HG03460 (cell line): ENCODE data around the gene GPANK1.

Experiments
- ATAC-seq: cut with Tn5 transposase; IDR thresholded peaks from one replicate; pipeline ENCODE4 v1.9.1; 2021; ENCODE audit not compliant: unreplicated experiment

GPANK1 gene

DNA sequence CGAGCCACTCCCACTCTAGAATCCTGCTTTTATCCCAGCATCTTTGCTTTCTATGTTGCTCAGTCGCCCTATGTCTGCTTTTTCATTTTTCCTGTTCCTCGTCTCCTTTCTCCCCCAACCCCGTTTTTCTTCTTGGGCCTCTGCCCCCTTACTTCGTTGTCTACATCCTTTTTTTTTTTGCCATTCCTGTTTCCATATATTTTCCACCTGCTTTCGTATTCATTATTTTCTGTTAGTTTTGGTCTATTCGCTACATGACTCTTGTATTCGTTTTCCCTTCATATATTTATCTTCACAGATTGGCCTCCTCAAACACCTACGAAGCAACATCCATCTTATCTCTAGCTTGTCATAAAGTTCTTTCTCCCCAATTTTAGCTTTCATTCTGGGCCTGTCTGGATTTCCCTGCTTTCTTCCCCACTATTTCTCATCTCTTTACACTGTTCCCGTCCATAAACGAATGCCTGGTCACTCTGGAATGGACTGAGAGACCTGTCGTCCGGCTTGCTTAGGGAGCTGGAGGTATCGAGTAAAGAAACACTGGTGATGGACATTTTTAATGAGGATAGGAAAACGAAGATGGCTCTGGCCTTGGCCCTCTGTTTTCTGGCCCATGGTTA, 43.4 kb downstream of the GPANK1 start:
- ATAC-seq: no peak

- ATAC-seq: peak; percentile 42
Observed at GRCh38 chr6:31620586-31621319, 44.0 kb downstream of the GPANK1 start, which contains the start of gene PRRC2A. PRRC2A (plus strand) TSS chr6:31620715; CDS start chr6:31622790, 2,075 bp downstream.

GRCh38 chr6:31619805-31620585, 44.8 kb downstream of the GPANK1 start:
- peak; percentile 73 for ATAC-seq

GRCh38 chr6:31617010-31617409, 47.8 kb downstream of the GPANK1 start:
- no peak for ATAC-seq

GRCh38 chr6:31615748-31616147, 49.0 kb downstream of the GPANK1 start:
- no peak for ATAC-seq

GRCh38 chr6:31614684-31615578, 49.9 kb downstream of the GPANK1 start, which contains the start of gene AIF1:
AIF1 (plus strand) TSS chr6:31615234; CDS start chr6:31615330, 96 bp downstream.
- no peak for ATAC-seq

DNA sequence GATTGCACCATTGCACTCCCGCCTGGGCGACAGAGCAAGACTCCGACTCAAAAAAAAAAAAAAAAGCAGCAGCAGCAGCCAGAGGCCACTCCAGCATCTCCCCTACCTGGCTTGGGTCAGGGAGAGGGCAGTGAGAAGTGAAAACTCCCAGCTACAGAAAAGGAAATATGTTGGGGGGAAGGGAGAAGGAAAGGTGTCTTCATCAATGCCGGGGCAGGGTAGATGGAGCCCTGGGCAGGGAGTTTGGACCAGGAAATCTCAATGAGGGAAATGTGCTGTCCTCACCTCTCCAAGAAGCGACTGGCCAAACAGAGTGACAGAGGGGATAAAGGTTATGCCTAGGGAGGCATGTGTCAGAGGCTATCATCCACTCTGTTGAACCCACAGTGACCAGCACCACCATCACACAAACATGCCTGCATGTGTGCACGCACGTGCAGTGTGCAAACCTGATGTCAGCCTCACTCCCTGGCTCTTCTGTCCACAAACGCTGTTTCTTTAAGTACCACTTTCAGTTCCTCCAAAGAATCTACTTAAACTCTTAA, 50.6 kb downstream of the GPANK1 start:
- ATAC-seq: no peak
